HCT116 (cell line): ENCODE results near the gene ATG4B. TPM values are rescaled to one million over a fixed set of nuclear protein-coding genes. Genes with fewer than 3 reads are reported as not detected.
A peak's percentile ranks its signal among the peaks of the same experiment; 100 is the strongest.

ENCODE experiments used
- ATAC-seq: fragments of 200-7000 bp; cut with Tn5 transposase; 2 replicates; pipeline ENCODE4 v1.9.1; 2020; ENCODE audit warnings: mild to moderate bottlenecking, moderate library complexity
- BruUV-seq: library from RNA; stranded (reverse); fragments of 400-500 nt; replicated peaks from 2 replicates; lab custom pipeline; 2021; lab: Mats Ljungman, UMichigan
- CTCF ChIA-PET: fragments of 300-600 bp; sonication (Branson Sonifier 250); formaldehyde crosslinking; loops from one replicate; lab custom pipeline; 2021; ENCODE audit warnings: antibody characterized with exemption; lab: Charles Lee
- POLR2A ChIA-PET: fragments of 300-600, 350-600 bp; sonication (Branson Sonifier 250); formaldehyde crosslinking; loops from one replicate; lab custom pipeline; 2021; ENCODE audit warnings: antibody characterized with exemption; lab: Charles Lee
- RAD21 ChIA-PET, 2 experiments: fragments of 300-600 bp; sonication (Branson Sonifier 250); formaldehyde crosslinking; loops; one replicate each; lab custom pipeline; 2023; ENCODE audit warnings: low total read pairs in 2 of 2; ENCODE audit not compliant: uncharacterized antibody in 2 of 2, unreplicated experiment in 2 of 2, low non-redundant PET in 1 of 2; lab: Charles Lee
- DNase-seq: peaks from one replicate; pipeline ENCODE4 v3.0.0-alpha.2; 2010; ENCODE audit warnings: low read depth, low spot score
- H2AFZ ChIP-seq: fragments of 200-600 bp; shearing (Covaris generic), sonication (generic); 2 replicates; pipeline ENCODE4 v1.6.1; 2017; ENCODE audit warnings: low read depth, mixed run types, mixed read lengths, antibody characterized with exemption, low read length; ENCODE audit not compliant: poor library complexity, severe bottlenecking
- H3K27ac ChIP-seq: 2 replicates; pipeline ENCODE4 v1.5.1; 2012; ENCODE audit warnings: low read depth, low read length
- H3K27me3 ChIP-seq: fragments of 200-600 bp; sonication (generic); 2 replicates; pipeline ENCODE4 v1.6.1; 2016; ENCODE audit warnings: mixed run types, low read length, mixed read lengths; ENCODE audit not compliant: insufficient read depth
- H3K36me3 ChIP-seq, 2 experiments: fragments of 200-500 bp in 1 of 2; fragments of 200-600 bp in 1 of 2; sonication (Bioruptor generic) in 1 of 2; sonication (generic) in 1 of 2; 2 replicates each; pipeline versions ENCODE4 v1.5.1 to v1.6.1; 2014 to 2016; ENCODE audit warnings: low read length in 2 of 2, inconsistent platforms in 1 of 2, mixed read lengths in 1 of 2, mixed run types in 1 of 2; ENCODE audit not compliant: insufficient read depth in 2 of 2, control insufficient read depth in 1 of 2
- H3K4me1 ChIP-seq, 2 experiments: fragments of 200-600 bp in 1 of 2; sonication (generic) in 1 of 2; 2 replicates each; pipeline versions ENCODE4 v1.5.1 to v1.6.1; 2012 to 2017; ENCODE audit warnings: low read length in 2 of 2, inconsistent platforms in 1 of 2, mild to moderate bottlenecking in 1 of 2, mixed read lengths in 1 of 2, mixed run types in 1 of 2, moderate library complexity in 1 of 2; ENCODE audit not compliant: insufficient read depth in 2 of 2, control insufficient read depth in 1 of 2
- H3K4me2 ChIP-seq: fragments of 200-600 bp; sonication (generic); 2 replicates; pipeline ENCODE4 v1.6.1; 2017; ENCODE audit warnings: mixed run types, low read length, mixed read lengths
- H3K4me3 ChIP-seq, 2 experiments: fragments of 200-600 bp in 1 of 2; sonication (generic) in 1 of 2; replicated peaks in 1 of 2; 2 replicates each; pipeline ENCODE4 v1.5.1; 2011 to 2016; ENCODE audit warnings: low read length in 2 of 2, control low read depth in 1 of 2, low read depth in 1 of 2, mild to moderate bottlenecking in 1 of 2, mixed read lengths in 1 of 2, mixed run types in 1 of 2
- H3K79me2 ChIP-seq: fragments of 200-600 bp; sonication (generic); 2 replicates; pipeline ENCODE4 v1.6.1; 2017; ENCODE audit warnings: mild to moderate bottlenecking, mixed run types, low read length, moderate library complexity, mixed read lengths; ENCODE audit not compliant: insufficient read depth
- H3K9ac ChIP-seq: fragments of 200-600 bp; sonication (generic); 2 replicates; pipeline ENCODE4 v1.6.1; 2016; ENCODE audit warnings: low read length, mixed read lengths
- H3K9me2 ChIP-seq: fragments of 200-600 bp; sonication (generic), shearing (Covaris generic); 2 replicates; pipeline ENCODE4 v1.6.1; 2017; ENCODE audit warnings: mixed run types, mild to moderate bottlenecking, moderate library complexity; ENCODE audit not compliant: insufficient read depth
- H3K9me3 ChIP-seq, 2 experiments: fragments of 200-500 bp in 1 of 2; fragments of 200-600 bp in 1 of 2; sonication (Bioruptor generic) in 1 of 2; sonication (generic) in 1 of 2; 2 replicates each; pipeline ENCODE4 v1.6.1; 2014 to 2017; ENCODE audit warnings: low read length in 2 of 2, mixed read lengths in 2 of 2, inconsistent platforms in 1 of 2, low read depth in 1 of 2, mild to moderate bottlenecking in 1 of 2, mixed run types in 1 of 2, moderate library complexity in 1 of 2; ENCODE audit not compliant: control insufficient read depth in 1 of 2, insufficient read depth in 1 of 2
- H4K20me1 ChIP-seq: fragments of 200-600 bp; sonication (generic), shearing (Covaris generic); 2 replicates; pipeline ENCODE4 v1.6.1; 2017; ENCODE audit warnings: mixed run types, mild to moderate bottlenecking, moderate library complexity; ENCODE audit not compliant: insufficient read depth
- CEBPB ChIP-seq: IDR thresholded peaks from 2 replicates; pipeline ENCODE4 v1.6.1; 2012; ENCODE audit warnings: low read depth
- JUND ChIP-seq: IDR thresholded peaks from 2 replicates; pipeline ENCODE4 v1.6.1; 2012
- POLR2A ChIP-seq: IDR thresholded peaks from 2 replicates; pipeline ENCODE4 v1.7.0; 2011; ENCODE audit warnings: borderline replicate concordance; ENCODE audit not compliant: insufficient read depth, insufficient read length; ENCODE audit errors: extremely low read depth
- POLR2AphosphoS5 ChIP-seq: IDR thresholded peaks from 2 replicates; pipeline ENCODE4 v1.6.1; 2011; ENCODE audit warnings: mild to moderate bottlenecking, low read depth, low read length, moderate library complexity
- SRF ChIP-seq: IDR thresholded peaks from 2 replicates; pipeline ENCODE4 v1.6.1; 2012; ENCODE audit warnings: low read depth
- YY1 ChIP-seq: IDR thresholded peaks from 2 replicates; pipeline ENCODE4 v1.6.1; 2011; ENCODE audit warnings: low read length, low read depth, moderate library complexity, mild to moderate bottlenecking; ENCODE audit not compliant: insufficient replicate concordance; ENCODE audit errors: extremely low read depth
- ZFX ChIP-seq: fragments of 450-650 bp; IDR thresholded peaks from 2 replicates; pipeline ENCODE4 v1.6.1; 2017
- intact Hi-C: fragments of 100-400 bp; cut with micrococcal nuclease; formaldehyde crosslinking; loops from 2 replicates; pipeline ENCODE4 v1.10.0; 2022
- total RNA-seq: library from RNA; stranded (reverse); gene quantifications from one replicate; pipeline ENCODE4 v1.2.1, GENCODE V29; 2021; ENCODE audit not compliant: unreplicated experiment

The ATG4B gene
- total RNA-seq, 1 experiment from 2014 or later = 87.4 TPM

- H3K4me3 ChIP-seq = no peak overlapping the region
- H3K36me3 ChIP-seq = peaks cover 3 to 17% of the 10 kb centered on the region in 2 experiments; a peak in 2 of 4 replicates
- no peak overlapping the region for H3K9ac ChIP-seq
These were observed 19.9 kb upstream of the ATG4B start for GRCh38 chr2:241617431-241618154.

DNA sequence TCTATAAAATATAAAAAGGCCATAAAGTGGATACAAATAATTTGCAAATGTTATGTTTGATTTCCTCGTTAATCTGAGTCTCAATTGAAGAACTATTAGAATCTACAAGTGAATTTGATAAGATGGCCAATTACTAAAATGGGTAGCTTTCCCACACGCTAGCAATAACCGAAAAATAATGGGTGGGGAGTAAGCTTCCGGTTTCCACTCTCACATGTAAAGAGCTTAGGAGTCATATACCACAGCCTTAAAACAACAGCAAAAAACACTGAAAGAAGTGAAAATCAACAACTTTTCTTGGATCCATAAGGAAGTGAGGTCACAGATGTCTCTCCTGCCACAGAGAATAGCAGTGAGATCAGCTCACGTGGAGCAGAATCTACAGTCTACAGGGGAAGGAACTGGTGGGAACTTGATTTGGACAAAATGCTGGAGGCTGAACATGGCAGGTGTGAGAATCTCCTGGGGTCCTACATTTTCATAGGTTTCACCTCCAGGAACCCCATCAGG is 19.1 kb upstream of the ATG4B start:
- H3K9ac ChIP-seq = no peak overlapping the region
- no TSS peak for BruUV-seq
- RAD21 ChIA-PET = no interaction called here
- H3K36me3 ChIP-seq = peaks cover 3 to 17% of the 10 kb centered on the region in 2 experiments; a peak in 2 of 4 replicates
- H3K4me1 ChIP-seq = peaks cover 0 to 35% of the 10 kb centered on the region in 2 experiments; a peak in 2 of 4 replicates
- H2AFZ ChIP-seq = no peak overlapping the region
- H3K4me2 ChIP-seq = no peak overlapping the region
- no peak for TF ChIP-seq POLR2AphosphoS5
- no peak for TF ChIP-seq YY1
- no peak for TF ChIP-seq POLR2A
- TF ChIP-seq, all 23 proteins: peak for 0
- DNase-seq (no peak), ATAC-seq (no peak)
- no peak overlapping the region for H3K4me3 ChIP-seq
- no peaks in the 10 kb centered on the region for H3K27me3 ChIP-seq
- H3K79me2 ChIP-seq = peaks cover 98% of the 10 kb centered on the region
- no peaks in the 10 kb centered on the region for H3K9me2 ChIP-seq
- intact Hi-C loops = no loop called here
- H3K27ac ChIP-seq = no peak overlapping the region
- POLR2A ChIA-PET = no interaction called here
- peaks cover 19% of the 10 kb centered on the region; the same call in 1 of the 2 replicates for H4K20me1 ChIP-seq
- no peaks in the 10 kb centered on the region for H3K9me3 ChIP-seq
- CTCF ChIA-PET = no interaction called here

More at GRCh38 chr2:241617431-241618154, 19.9 kb upstream of the ATG4B start:
- no peak for TF ChIP-seq ZFX
- no peak for TF ChIP-seq JUND
- TF ChIP-seq SRF = no peak
- TF ChIP-seq CEBPB = no peak
- peak; percentile 18 for TF ChIP-seq YY1
- ChIA-PET RAD21 (no interaction called here), POLR2A (no interaction called here), CTCF (no interaction called here)
- Histone ChIP-seq H3K27me3 (no peaks in the 10 kb centered on the region), H3K4me2 (peak overlapping the region; percentile 15; the same call in 1 of the 2 replicates), H3K9me3 (no peaks in the 10 kb centered on the region), H2AFZ (no peak overlapping the region), H3K4me1 (peaks cover 0 to 35% of the 10 kb centered on the region in 2 experiments; a peak in 2 of 4 replicates), H3K27ac (no peak overlapping the region), H3K9me2 (no peaks in the 10 kb centered on the region), H3K79me2 (peaks cover 98% of the 10 kb centered on the region), H4K20me1 (peaks cover 19% of the 10 kb centered on the region; the same call in 1 of the 2 replicates)
- no TSS peak for BruUV-seq
- intact Hi-C loops = no loop called here
- DNase-seq = no peak
- ATAC-seq = peak; percentile 48
